CD14-positive monocyte (primary cell): ENCODE data around the gene UBE2D1. TPM values are rescaled to one million over a fixed set of nuclear protein-coding genes. Genes with fewer than 3 reads are reported as not detected.

Experiments used
- DNase-seq, 3 donors: peaks; one replicate each; pipeline ENCODE4 v3.0.0-alpha.2; 2011 to 2022
- H2AFZ ChIP-seq: 2 replicates; pipeline ENCODE4 v1.6.0; 2012; ENCODE audit warnings: mild to moderate bottlenecking, low read depth, low read length, inconsistent platforms; ENCODE audit not compliant: insufficient read depth, poor library complexity, severe bottlenecking
- H3K27ac ChIP-seq, 2 donors: 1 replicate in 1 of 2; 2 replicates in 1 of 2; pipeline ENCODE4 v1.5.1; 2012 to 2013; ENCODE audit warnings: low read length in 2 of 2, control low read depth in 1 of 2, inconsistent platforms in 1 of 2, low read depth in 1 of 2, mild to moderate bottlenecking in 1 of 2
- H3K27me3 ChIP-seq, 2 donors: one replicate each; pipeline versions ENCODE4 v1.6.0 to v1.6.1; 2011 to 2013; ENCODE audit warnings: low read length in 2 of 2; ENCODE audit not compliant: control insufficient read depth in 2 of 2, insufficient read depth in 2 of 2
- H3K36me3 ChIP-seq, 2 donors: replicated peaks in 1 of 2; 1 replicate in 1 of 2; 2 replicates in 1 of 2; pipeline versions ENCODE4 v1.5.1 to v1.6.1; 2012 to 2013; ENCODE audit warnings: low read length in 2 of 2, control low read depth in 1 of 2, inconsistent platforms in 1 of 2, mild to moderate bottlenecking in 1 of 2; ENCODE audit not compliant: insufficient read depth in 2 of 2, control insufficient read depth in 1 of 2
- H3K4me1 ChIP-seq, 2 donors: 1 replicate in 1 of 2; 2 replicates in 1 of 2; pipeline versions ENCODE4 v1.5.1 to v1.6.1; 2012 to 2013; ENCODE audit warnings: low read length in 2 of 2, control low read depth in 1 of 2, inconsistent platforms in 1 of 2, mild to moderate bottlenecking in 1 of 2, moderate library complexity in 1 of 2; ENCODE audit not compliant: insufficient read depth in 2 of 2, control insufficient read depth in 1 of 2
- H3K4me2 ChIP-seq: replicated peaks from 2 replicates; pipeline ENCODE3; 2012; ENCODE audit warnings: low read length, moderate library complexity, mild to moderate bottlenecking; ENCODE audit not compliant: poor library complexity, severe bottlenecking; ENCODE audit errors: extremely low read depth
- H3K4me3 ChIP-seq, 3 experiments: fragments of 200-600 bp in 1 of 3; sonication (generic) in 1 of 3; replicated peaks in 1 of 3; 1 replicate in 2 of 3; 2 replicates in 1 of 3; pipeline ENCODE4 v1.5.1; 2011 to 2013; ENCODE audit warnings: low read length in 3 of 3, mild to moderate bottlenecking in 3 of 3, control low read depth in 2 of 3, low read depth in 2 of 3, inconsistent platforms in 1 of 3, moderate library complexity in 1 of 3
- H3K79me2 ChIP-seq: 2 replicates; pipeline ENCODE4 v1.6.0; 2012; ENCODE audit warnings: mild to moderate bottlenecking, control low read depth, inconsistent platforms, low read length, moderate library complexity; ENCODE audit not compliant: insufficient read depth
- H3K9ac ChIP-seq: 2 replicates; pipeline ENCODE4 v1.6.0; 2017; ENCODE audit warnings: low read length, mild to moderate bottlenecking; ENCODE audit not compliant: insufficient read depth, poor library complexity, severe bottlenecking
- H3K9me3 ChIP-seq, 2 donors: replicated peaks in 1 of 2; 1 replicate in 1 of 2; 2 replicates in 1 of 2; pipeline versions ENCODE4 v1.5.1 to v1.6.1; 2012 to 2013; ENCODE audit warnings: low read length in 2 of 2, control low read depth in 1 of 2; ENCODE audit not compliant: control insufficient read depth in 1 of 2, insufficient read depth in 1 of 2
- H4K20me1 ChIP-seq: 2 replicates; pipeline ENCODE4 v1.6.0; 2012; ENCODE audit warnings: mild to moderate bottlenecking, low read length, control low read depth, moderate library complexity; ENCODE audit not compliant: insufficient read depth
- H3K27ac Mint-ChIP-seq, 7 donors: one replicate each; pipeline ENCODE4 v1.8.0; 2020; ENCODE audit warnings: mild to moderate bottlenecking in 7 of 7, mixed read lengths in 7 of 7, moderate library complexity in 6 of 7, inconsistent platforms in 2 of 7
- H3K27me3 Mint-ChIP-seq, 3 donors: one replicate each; pipeline ENCODE4 v1.8.0; 2021 to 2022; ENCODE audit warnings: low read depth in 3 of 3, mild to moderate bottlenecking in 3 of 3, mixed read lengths in 3 of 3, moderate library complexity in 3 of 3, inconsistent platforms in 1 of 3
- H3K36me3 Mint-ChIP-seq, 2 donors: one replicate each; pipeline ENCODE4 v1.8.0; 2020; ENCODE audit warnings: mixed read lengths in 2 of 2, inconsistent platforms in 1 of 2, mild to moderate bottlenecking in 1 of 2
- H3K4me1 Mint-ChIP-seq: one replicate; pipeline ENCODE4 v1.8.0; 2020; ENCODE audit warnings: mild to moderate bottlenecking, mixed read lengths
- H3K4me3 Mint-ChIP-seq, 2 donors: one replicate each; pipeline ENCODE4 v1.8.0; 2020; ENCODE audit warnings: mild to moderate bottlenecking in 2 of 2, mixed read lengths in 2 of 2, moderate library complexity in 1 of 2
- H3K9me3 Mint-ChIP-seq, 7 donors: one replicate each; pipeline ENCODE4 v1.8.0; 2020 to 2022; ENCODE audit warnings: mixed read lengths in 7 of 7, mild to moderate bottlenecking in 6 of 7, moderate library complexity in 6 of 7, inconsistent platforms in 2 of 7
- WGBS: methylation state at CpG from one replicate; pipeline ENCODE4 v1.1.5; 2013; ENCODE audit warnings: missing lambda C conversion rate; ENCODE audit not compliant: insufficient coverage; 5-methylcytosine and 5-hydroxymethylcytosine counted together
- intact Hi-C, 2 donors: fragments of 100-400 bp; cut with micrococcal nuclease; formaldehyde crosslinking; loops; one replicate each; pipeline versions ENCODE4 v1.15.0 to v1.15.1; 2023
- polyA plus RNA-seq, 3 donors: library from polyadenylated mRNA; depleted of rRNA in 1 of 3; unstranded in 2 of 3; stranded (reverse) in 1 of 3; fragments of 300-500 nt in 2 of 3; fragments of >200 nt in 1 of 3; fragmentation: Illumina TruSeq in 2 of 3; gene quantifications; 1 replicate in 2 of 3; 2 replicates in 1 of 3; pipeline ENCODE4 v1.2.3, GENCODE V29; 2012 to 2021
- TF ChIP-seq, protein P1 (sequence below): fragments of 200-600 bp; IDR thresholded peaks from one replicate; pipeline ENCODE4 v1.8.0; 2022; ENCODE audit warnings: antibody characterized with exemption, mild to moderate bottlenecking

Gene UBE2D1
- polyA plus RNA-seq, 3 donors, result 47.7 to 119 (median 107) TPM

DNA sequence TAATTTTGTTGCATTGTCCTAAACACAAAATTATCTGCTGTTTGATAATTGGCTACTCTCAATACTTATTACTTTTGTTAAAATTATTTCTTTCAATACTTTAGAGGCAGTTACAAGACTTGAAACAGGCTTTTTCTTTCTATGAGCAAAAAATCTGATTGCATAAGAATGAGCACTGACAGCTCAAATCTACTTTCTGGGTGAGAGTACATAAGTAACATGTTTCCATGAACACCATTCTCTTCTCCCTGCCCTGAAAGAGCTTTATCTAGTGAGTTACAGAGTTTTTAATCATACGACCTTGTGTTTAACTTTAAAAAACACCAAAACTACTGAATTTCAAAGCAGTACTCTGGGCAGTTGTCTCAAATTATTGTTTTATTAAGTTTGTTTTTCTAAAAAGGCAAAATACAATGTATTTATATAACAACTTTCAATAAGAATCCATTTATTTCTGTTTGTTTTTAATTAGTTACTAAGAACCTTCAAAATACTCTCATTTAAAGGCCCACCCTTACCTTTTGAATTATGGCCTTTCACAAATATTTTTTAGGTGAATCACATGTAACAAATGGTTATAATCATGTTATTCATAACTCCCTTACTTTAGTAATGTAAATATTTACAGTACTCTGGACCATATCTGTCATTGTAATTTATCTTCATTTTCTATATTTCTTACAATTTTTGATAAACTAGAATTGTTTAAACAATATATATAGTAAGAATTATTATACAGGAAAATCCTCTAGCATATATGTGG is 27.4 kb downstream of the UBE2D1 start:
- no peak for DNase-seq
- peaks cover 45% of the 10 kb centered on the region for H3K79me2 ChIP-seq
- peaks cover 42 to 46% of the 10 kb centered on the region in 2 donors for H3K36me3 Mint-ChIP-seq
- no peak overlapping the region for H2AFZ ChIP-seq
- H3K4me2 ChIP-seq, result no peak overlapping the region
- peaks cover 40 to 47% of the 10 kb centered on the region in 2 donors for H3K36me3 ChIP-seq
- TF ChIP-seq, protein P1, sequence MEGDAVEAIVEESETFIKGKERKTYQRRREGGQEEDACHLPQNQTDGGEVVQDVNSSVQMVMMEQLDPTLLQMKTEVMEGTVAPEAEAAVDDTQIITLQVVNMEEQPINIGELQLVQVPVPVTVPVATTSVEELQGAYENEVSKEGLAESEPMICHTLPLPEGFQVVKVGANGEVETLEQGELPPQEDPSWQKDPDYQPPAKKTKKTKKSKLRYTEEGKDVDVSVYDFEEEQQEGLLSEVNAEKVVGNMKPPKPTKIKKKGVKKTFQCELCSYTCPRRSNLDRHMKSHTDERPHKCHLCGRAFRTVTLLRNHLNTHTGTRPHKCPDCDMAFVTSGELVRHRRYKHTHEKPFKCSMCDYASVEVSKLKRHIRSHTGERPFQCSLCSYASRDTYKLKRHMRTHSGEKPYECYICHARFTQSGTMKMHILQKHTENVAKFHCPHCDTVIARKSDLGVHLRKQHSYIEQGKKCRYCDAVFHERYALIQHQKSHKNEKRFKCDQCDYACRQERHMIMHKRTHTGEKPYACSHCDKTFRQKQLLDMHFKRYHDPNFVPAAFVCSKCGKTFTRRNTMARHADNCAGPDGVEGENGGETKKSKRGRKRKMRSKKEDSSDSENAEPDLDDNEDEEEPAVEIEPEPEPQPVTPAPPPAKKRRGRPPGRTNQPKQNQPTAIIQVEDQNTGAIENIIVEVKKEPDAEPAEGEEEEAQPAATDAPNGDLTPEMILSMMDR, result no peak
- no peak overlapping the region for H3K4me3 Mint-ChIP-seq
- H3K27ac Mint-ChIP-seq, result no peak overlapping the region
- H4K20me1 ChIP-seq, result peaks cover 61% of the 10 kb centered on the region
- H3K9ac ChIP-seq, result no peak overlapping the region
- H3K27me3 ChIP-seq, result no peaks in the 10 kb centered on the region
- H3K27ac ChIP-seq, result no peak overlapping the region
- H3K4me1 ChIP-seq, result peaks cover 30 to 42% of the 10 kb centered on the region in 2 donors
- peaks cover 38% of the 10 kb centered on the region for H3K4me1 Mint-ChIP-seq
- H3K27me3 Mint-ChIP-seq, result no peaks in the 10 kb centered on the region
- H3K4me3 ChIP-seq, result no peak overlapping the region
- intact Hi-C loops, result no loop called here
- no CpG with 5 or more reads among the region's 1 CpG for WGBS
- H3K9me3 Mint-ChIP-seq, result peaks cover 0 to 3% (median 0%) of the 10 kb centered on the region in 7 donors
- H3K9me3 ChIP-seq, result no peaks in the 10 kb centered on the region

DNA sequence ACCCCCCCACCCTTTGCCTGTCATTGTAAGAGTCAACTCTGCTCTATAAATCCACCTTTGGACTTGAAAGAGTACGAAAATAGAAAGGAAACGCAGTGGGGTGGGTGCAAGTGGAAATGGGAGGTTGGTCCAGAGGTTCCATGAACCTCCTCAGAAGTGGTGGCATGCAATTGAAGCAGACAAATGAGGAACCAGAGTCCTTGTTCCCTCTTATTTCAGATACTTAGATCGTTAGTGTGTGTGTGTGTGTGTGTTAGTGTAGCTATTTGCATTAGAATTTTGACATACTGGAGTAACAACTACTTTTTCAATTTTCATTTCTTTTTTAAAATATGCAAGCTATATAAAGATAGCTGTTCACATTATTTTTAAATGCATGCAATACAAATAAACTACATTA is 32.3 kb downstream of the UBE2D1 start:
- no CpG with 5 or more reads among the region's 3 CpGs for WGBS
- H3K4me3 Mint-ChIP-seq, result no peak overlapping the region
- intact Hi-C loops, result no loop called here

More for the DNA sequence above, 32.3 kb downstream of the UBE2D1 start:
- H3K4me3 ChIP-seq, result no peak overlapping the region
- TF ChIP-seq, protein P1, result no peak
- no peak overlapping the region for H3K9ac ChIP-seq
- no peaks in the 10 kb centered on the region for H3K79me2 ChIP-seq
- H3K4me1 ChIP-seq, result peaks cover 6 to 10% of the 10 kb centered on the region in 2 donors
- peak overlapping the region in 1 of 2 donors; percentile 42 for H3K27ac ChIP-seq
- H3K9me3 ChIP-seq, result no peaks in the 10 kb centered on the region
- H4K20me1 ChIP-seq, result peaks cover 20% of the 10 kb centered on the region
- peak overlapping the region in 4 of 7 donors; percentile 13 to 77 (median 53) for H3K27ac Mint-ChIP-seq
- H3K36me3 ChIP-seq, result peaks cover 35 to 49% of the 10 kb centered on the region in 2 donors
- H3K36me3 Mint-ChIP-seq, result peaks cover 39 to 40% of the 10 kb centered on the region in 2 donors
- H3K27me3 Mint-ChIP-seq, result peaks cover 0 to 1% (median 0%) of the 10 kb centered on the region in 3 donors
- no peak overlapping the region for H3K4me2 ChIP-seq
- peak; percentile 39 to 43 (median 40) for DNase-seq
- no peak overlapping the region for H2AFZ ChIP-seq
- H3K9me3 Mint-ChIP-seq, result no peaks in the 10 kb centered on the region
- peaks cover 6% of the 10 kb centered on the region for H3K4me1 Mint-ChIP-seq
- H3K27me3 ChIP-seq, result no peaks in the 10 kb centered on the region
